Smooth muscle cell (in vitro differentiated cells): ENCODE results near the gene PEX7. TPM values are rescaled to one million over a fixed set of nuclear protein-coding genes. Genes with fewer than 3 reads are reported as not detected.
"Not testable (repeated sequence)": the region's sequence is repeated elsewhere in the genome, so short reads cannot be mapped to it uniquely, and the experiment has no call there.

Experiments
- DNase-seq: peaks from one replicate; lab custom pipeline; 2025; ENCODE audit not compliant: unreplicated experiment; lab: John Stamatoyannopoulos, UW
- H2AFZ ChIP-seq: fragments of 200-600 bp; sonication (generic); 2 replicates; pipeline ENCODE4 v1.6.0; 2016; ENCODE audit warnings: antibody characterized with exemption, low read depth, mild to moderate bottlenecking
- H3F3A ChIP-seq: fragments of 200-600 bp; sonication (generic); 2 replicates; pipeline ENCODE4 v1.6.0; 2017; ENCODE audit warnings: antibody characterized with exemption, low read depth
- H3K27ac ChIP-seq: fragments of 200-600 bp; sonication (generic); 2 replicates; pipeline ENCODE4 v1.5.1; 2016; ENCODE audit warnings: low read depth, mild to moderate bottlenecking
- H3K27me3 ChIP-seq: fragments of 200-600 bp; sonication (generic); 2 replicates; pipeline ENCODE4 v1.6.1; 2016; ENCODE audit warnings: low read depth, mild to moderate bottlenecking
- H3K36me3 ChIP-seq: fragments of 200-600 bp; sonication (generic); 2 replicates; pipeline ENCODE4 v1.5.1; 2016; ENCODE audit warnings: low read depth
- H3K4me1 ChIP-seq: fragments of 200-600 bp; sonication (generic); 2 replicates; pipeline ENCODE4 v1.5.1; 2016; ENCODE audit warnings: low read depth
- H3K4me2 ChIP-seq: fragments of 200-600 bp; sonication (generic); 2 replicates; pipeline ENCODE4 v1.6.0; 2016; ENCODE audit warnings: mild to moderate bottlenecking
- H3K4me3 ChIP-seq: fragments of 200-600 bp; sonication (generic); 2 replicates; pipeline ENCODE4 v1.5.1; 2016; ENCODE audit warnings: mild to moderate bottlenecking
- H3K79me2 ChIP-seq: fragments of 200-600 bp; sonication (generic); 2 replicates; pipeline ENCODE4 v1.6.0; 2016; ENCODE audit warnings: low read depth, mild to moderate bottlenecking
- H3K9ac ChIP-seq: fragments of 200-600 bp; sonication (generic); 2 replicates; pipeline ENCODE4 v1.6.0; 2016; ENCODE audit warnings: low read depth
- H3K9me3 ChIP-seq: fragments of 200-600 bp; sonication (generic); replicated peaks from 2 replicates; pipeline ENCODE4 v1.5.1; 2016; ENCODE audit warnings: low read depth
- H4K20me1 ChIP-seq: fragments of 200-600 bp; sonication (generic); 2 replicates; pipeline ENCODE4 v1.6.0; 2016; ENCODE audit warnings: low read depth
- CTCF ChIP-seq: fragments of 200-600 bp; sonication (generic); IDR thresholded peaks from 2 replicates; pipeline ENCODE4 v1.5.1; 2017; ENCODE audit warnings: borderline replicate concordance, mild to moderate bottlenecking, antibody characterized with exemption; ENCODE audit not compliant: insufficient read depth, poor library complexity, severe bottlenecking
- WGBS: methylation state at CpG from one replicate; pipeline ENCODE4 v1.1.7; 2016; ENCODE audit warnings: low lambda C conversion rate; 5-methylcytosine and 5-hydroxymethylcytosine counted together
- polyA plus RNA-seq: library from polyadenylated mRNA; unstranded; fragments of >200 nt; fragmentation: Nextera tagmentation; extraction: Ambion mirVana; gene quantifications from 2 replicates; pipeline ENCODE4 v1.2.1, GENCODE V29; 2016
- total RNA-seq: library from RNA; depleted of rRNA; stranded (reverse); fragments of >200 nt; gene quantifications from 2 replicates; pipeline ENCODE4 v1.2.3, GENCODE V29; 2014

PEX7 gene
- total and polyA plus RNA-seq, 2 experiments from 2014 or later, result 10.3 to 14.4 TPM

DNA sequence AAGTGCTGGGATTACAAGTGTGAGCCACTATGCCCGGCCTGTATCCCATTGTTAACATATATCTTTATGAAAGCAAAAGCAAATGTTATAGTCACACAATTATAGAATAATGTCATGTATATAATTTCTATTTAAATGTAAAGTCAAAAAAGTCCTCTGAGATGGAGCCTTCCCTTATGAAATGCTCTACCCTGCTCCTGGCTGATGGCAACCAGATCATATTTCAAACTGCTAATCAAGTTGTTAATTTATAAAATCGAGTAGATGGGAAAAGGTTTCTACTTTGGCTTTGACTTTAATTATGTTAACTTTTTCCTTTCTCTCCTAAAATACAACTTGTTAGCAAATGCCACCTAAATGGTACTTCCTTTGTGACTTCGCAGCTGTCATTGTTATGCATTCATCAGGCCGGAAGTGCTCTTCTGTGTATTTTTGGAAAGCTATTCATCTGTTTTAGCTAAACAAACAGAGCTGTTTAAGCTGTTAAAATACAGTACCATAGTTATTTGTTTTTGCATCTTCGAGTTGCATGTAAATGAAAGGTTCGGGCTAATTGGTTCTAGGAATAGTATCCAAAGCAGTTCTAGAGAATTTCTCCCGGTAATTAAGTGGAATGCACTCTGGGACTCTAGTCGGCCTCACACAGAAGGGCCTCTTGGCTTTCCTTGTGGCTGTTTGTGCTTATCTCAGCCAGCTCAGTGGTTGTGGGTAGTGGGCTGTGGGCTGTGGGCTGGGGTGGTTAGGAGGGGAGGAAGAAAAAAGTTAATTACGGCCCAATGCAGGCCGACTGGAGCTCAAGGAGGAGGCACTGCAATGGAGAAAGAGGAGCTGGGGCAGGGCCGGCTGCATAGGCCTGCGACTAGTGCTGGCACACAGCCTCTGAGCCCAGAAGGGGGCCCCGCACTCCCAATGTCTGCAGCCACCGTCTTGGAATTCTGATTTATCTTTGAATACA is 134.5 kb downstream of the PEX7 start:
- no peak overlapping the region for H3K9ac ChIP-seq
- H3K27ac ChIP-seq, result no peak overlapping the region
- no peak for DNase-seq
- no peaks in the 10 kb centered on the region for H3K79me2 ChIP-seq
- H2AFZ ChIP-seq, result peak overlapping the region; percentile 52
- H3K27me3 ChIP-seq, result peaks cover 26% of the 10 kb centered on the region
- no peaks in the 10 kb centered on the region for H4K20me1 ChIP-seq
- H3K4me3 ChIP-seq, result no peak overlapping the region
- no peaks in the 10 kb centered on the region for H3K36me3 ChIP-seq
- TF ChIP-seq CTCF, result no peak
- H3K9me3 ChIP-seq, result no peaks in the 10 kb centered on the region
- peaks cover 8% of the 10 kb centered on the region for H3K4me1 ChIP-seq
- H3F3A ChIP-seq, result no peaks in the 10 kb centered on the region
- WGBS, result 32% methylated on average over 14 of the region's 14 CpGs
- H3K4me2 ChIP-seq, result peak overlapping the region; percentile 21

DNA sequence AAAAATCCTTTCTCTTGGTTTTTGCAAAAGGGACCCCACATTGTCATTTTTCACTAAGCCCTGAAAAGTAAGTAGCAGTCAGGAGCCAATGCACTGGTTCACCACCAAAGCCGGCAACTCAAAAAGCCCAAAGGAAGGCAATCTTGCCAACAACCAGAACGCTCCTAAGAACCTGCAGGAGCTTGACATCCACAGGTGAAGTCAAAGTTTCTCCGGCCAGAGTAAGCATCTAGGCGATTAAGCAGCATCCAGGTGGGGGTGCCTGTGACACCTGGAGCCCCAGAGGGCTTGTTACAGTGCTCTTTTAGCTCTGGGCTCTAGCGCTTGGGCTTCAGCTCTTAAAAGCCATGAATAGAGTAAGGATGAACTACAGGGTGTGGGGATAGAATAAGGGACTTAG is 135.8 kb downstream of the PEX7 start:
- no peak overlapping the region for H3K4me2 ChIP-seq
- TF ChIP-seq CTCF, result no peak
- peaks cover 26% of the 10 kb centered on the region for H3K27me3 ChIP-seq
- no peaks in the 10 kb centered on the region for H3F3A ChIP-seq
- no peak for DNase-seq
- no peaks in the 10 kb centered on the region for H3K79me2 ChIP-seq
- H3K4me3 ChIP-seq, result no peak overlapping the region
- no peak overlapping the region for H2AFZ ChIP-seq
- H4K20me1 ChIP-seq, result no peaks in the 10 kb centered on the region
- H3K9ac ChIP-seq, result no peak overlapping the region
- no peaks in the 10 kb centered on the region for H3K36me3 ChIP-seq
- H3K4me1 ChIP-seq, result peaks cover 15% of the 10 kb centered on the region
- no peaks in the 10 kb centered on the region for H3K9me3 ChIP-seq
- WGBS, result 80% methylated on average over 5 of the region's 5 CpGs
- no peak overlapping the region for H3K27ac ChIP-seq

DNA sequence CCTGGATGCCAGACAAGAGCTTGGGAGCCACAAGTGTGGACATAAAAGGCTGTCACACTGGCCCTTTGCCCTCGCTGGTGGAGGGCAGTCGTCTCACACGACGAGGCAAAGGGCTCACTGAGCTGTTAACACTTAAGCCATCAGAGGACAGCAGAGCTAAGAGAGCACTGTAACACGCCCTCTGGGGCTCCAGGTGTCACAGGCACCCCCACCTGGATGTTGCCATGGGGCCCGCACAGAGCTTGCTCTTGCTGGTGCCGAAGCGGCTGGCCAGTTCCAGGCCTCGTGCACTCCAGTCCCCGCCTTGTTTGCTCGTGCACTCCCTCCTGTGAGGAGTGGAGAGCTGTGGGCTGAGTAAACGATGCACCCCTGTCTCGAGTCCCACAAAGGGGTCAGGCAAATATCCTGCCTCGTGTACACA is 137.1 kb downstream of the PEX7 start:
- H2AFZ ChIP-seq, result no peak overlapping the region
- no peak for TF ChIP-seq CTCF
- no peak overlapping the region for H3K4me3 ChIP-seq
- DNase-seq, result no peak
- no peaks in the 10 kb centered on the region for H3K36me3 ChIP-seq
- peaks cover 15% of the 10 kb centered on the region for H3K4me1 ChIP-seq
- H3K27me3 ChIP-seq, result peaks cover 33% of the 10 kb centered on the region
- no peak overlapping the region for H3K4me2 ChIP-seq
- no peak overlapping the region for H3K9ac ChIP-seq
- H3K27ac ChIP-seq, result no peak overlapping the region
- H3K9me3 ChIP-seq, result no peaks in the 10 kb centered on the region
- no peaks in the 10 kb centered on the region for H4K20me1 ChIP-seq
- no peaks in the 10 kb centered on the region for H3F3A ChIP-seq
- no peaks in the 10 kb centered on the region for H3K79me2 ChIP-seq
- 47% methylated on average over 14 of the region's 14 CpGs for WGBS

GRCh38 chr6:136959935-136960334 is 137.5 kb downstream of the PEX7 start:
- DNase-seq, H3K27ac ChIP-seq, H3K79me2 ChIP-seq, H3K4me2 ChIP-seq, H4K20me1 ChIP-seq, H3K36me3 ChIP-seq, H3K4me3 ChIP-seq, H2AFZ ChIP-seq, H3F3A ChIP-seq, H3K9me3 ChIP-seq, H3K9ac ChIP-seq: not testable (repeated sequence)
- Histone ChIP-seq H3K27me3 (peaks cover 34% of the 10 kb centered on the region), H3K4me1 (peaks cover 15% of the 10 kb centered on the region)
- WGBS, result 46% methylated on average over 6 of the region's 6 CpGs
